Measurements from ENCODE around the gene DACH1. TPM values are rescaled to one million over a fixed set of nuclear protein-coding genes. Genes with fewer than 3 reads are reported as not detected.

The DACH1 gene
- total RNA-seq (2021), result 0.31 to 0.39 TPM (median 0.37 TPM) in 3 replicates
- percentile 28 among the genes with signal in this experiment for Bru-seq, nascent RNA
- long read RNA-seq, experiment 1, full-length matches to known transcripts, result 2 of 3 reads
- long read RNA-seq, experiment 1, partial matches to known transcripts, result 0 of 3 reads
- long read RNA-seq, experiment 1, other reads (novel, unspliced or antisense), result 1 of 3 reads
- long read RNA-seq, experiment 2, result 0 reads
- long read RNA-seq, experiment 3, result 0 reads

- H3K27ac Mint-ChIP-seq, result no peak within 1 kb of the TSS
- POLR2A ChIA-PET, result interaction anchor here (0.6 kb wide), 1 partner anchor 9 kb away, joined by 3 read pairs; no protein-coding TSS in a partner anchor
- peaks cover 43% of the 10 kb centered on the region for H3K4me1 Mint-ChIP-seq
- peaks cover 98% of the 10 kb centered on the region for H3K27me3 Mint-ChIP-seq (ENCODE audit: low read depth)
- TF ChIP-seq ARID4B (CRISPR knock-in tag; IDR thresholded peaks at IDR 0.05; ENCODE audit: borderline replicate concordance) (no peak), PRDM15 (CRISPR knock-in tag; IDR thresholded peaks at IDR 0.05) (no peak), MXD4 (CRISPR knock-in tag; IDR thresholded peaks at IDR 0.05; ENCODE audit: borderline replicate concordance) (no peak), NFE2L1 (CRISPR knock-in tag; IDR thresholded peaks at IDR 0.05) (no peak), CTCF (IDR thresholded peaks at IDR 0.05) (no peak), ZNF138 (CRISPR knock-in tag; conservative IDR thresholded peaks at IDR 0.05) (no peak), AR (CRISPR knock-in tag; IDR thresholded peaks at IDR 0.05) (no peak), ERG (CRISPR knock-in tag; IDR thresholded peaks at IDR 0.05) (no peak), TCF7 (CRISPR knock-in tag; IDR thresholded peaks at IDR 0.05; ENCODE audit: low read depth) (no peak)
- H3K36me3 Mint-ChIP-seq, result no peaks in the 10 kb centered on the region
- H3K9me3 Mint-ChIP-seq, result no peaks in the 10 kb centered on the region
- CTCF ChIA-PET, result interaction anchor here (1.0 to 2.7 kb wide), 4 partner anchors 10 to 112 kb away, joined by 3 to 10 read pairs (median 6); no protein-coding TSS in a partner anchor
- H3K4me3 Mint-ChIP-seq, result peak within 1 kb of the TSS; percentile 90
- ATAC-seq (peak; percentile 27), DNase-seq (ENCODE audit: low spot score) (peak; percentile 29)
Measured at GRCh38 chr13:71867131-71867814, at the start of gene DACH1. Gene DACH1 (minus strand): TSS chr13:71867204.
